GM19240 (cell line): ENCODE measurements around the gene POLDIP3.

Experiments
- DNase-seq: peaks from one replicate; pipeline ENCODE4 v3.0.0; 2011; ENCODE audit warnings: low spot score; ENCODE audit not compliant: insufficient read length

POLDIP3 gene

DNA sequence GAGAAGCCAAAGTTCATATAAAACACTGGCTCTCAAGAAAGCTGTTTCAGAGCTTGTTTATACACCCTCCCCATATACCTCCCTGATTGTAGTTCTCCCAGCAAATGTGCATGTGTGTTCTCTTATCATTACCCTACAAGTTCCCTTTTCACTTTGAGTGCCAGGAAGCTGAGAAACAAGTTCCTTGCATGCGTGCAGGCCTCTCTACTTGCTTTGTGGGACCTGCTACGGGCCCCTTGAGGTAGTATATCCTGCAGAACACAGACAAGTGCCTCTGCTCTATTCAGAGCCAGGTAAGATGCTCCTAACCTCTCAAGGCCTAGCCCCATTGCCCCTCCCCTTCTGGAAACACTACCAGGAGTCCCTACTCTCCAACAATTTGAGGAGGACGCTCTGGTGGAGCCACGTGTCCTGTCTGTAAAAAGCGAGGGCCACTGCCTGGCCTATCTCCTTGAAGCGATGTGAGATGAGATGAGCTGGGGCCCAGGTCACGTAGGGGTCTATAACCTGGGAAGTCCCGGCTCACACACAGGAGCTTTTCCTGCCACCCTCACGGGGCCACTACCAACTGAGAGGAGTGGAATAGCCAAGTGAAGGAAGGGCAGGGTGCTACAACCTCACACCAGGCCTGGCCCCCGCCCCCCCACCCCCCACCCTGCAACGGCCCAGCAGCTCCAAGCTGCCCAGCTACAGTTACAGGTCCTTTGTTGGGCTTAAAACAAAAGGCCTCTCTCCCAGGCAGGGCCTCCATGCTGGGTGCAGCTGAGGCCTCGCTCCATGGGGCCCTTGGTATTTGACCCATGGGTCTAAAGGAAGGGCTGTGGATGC, 28.3 kb upstream of the POLDIP3 start:
- no peak for DNase-seq

DNA sequence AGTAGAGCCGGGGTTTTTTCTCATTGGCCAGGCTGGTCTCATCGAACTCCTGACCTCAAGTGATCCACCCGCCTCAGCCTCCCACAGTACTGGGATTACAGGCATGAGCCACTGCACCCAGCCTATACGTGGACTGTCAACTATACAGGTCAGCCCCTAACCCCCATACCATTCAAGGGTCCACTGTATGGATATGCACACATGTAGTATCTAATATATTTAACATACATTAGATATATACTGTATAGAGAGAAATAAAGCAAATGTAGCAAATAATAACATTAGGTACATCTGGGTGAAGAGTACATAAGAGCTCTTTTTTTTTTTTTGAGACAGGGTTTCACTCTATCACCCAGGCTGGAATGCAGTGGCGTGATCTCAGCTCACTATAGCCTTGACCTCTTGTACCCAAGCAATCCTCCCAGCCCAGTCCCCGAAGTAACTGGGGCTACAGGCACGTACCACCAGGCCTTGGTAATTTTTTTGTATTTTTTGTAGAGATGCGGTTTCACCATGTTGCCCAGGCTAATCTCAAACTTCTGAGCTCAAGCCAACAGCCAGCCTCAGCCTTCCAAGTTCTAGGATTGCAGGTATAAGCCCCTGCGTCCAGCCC, 27.2 kb upstream of the POLDIP3 start:
- no peak for DNase-seq

DNA sequence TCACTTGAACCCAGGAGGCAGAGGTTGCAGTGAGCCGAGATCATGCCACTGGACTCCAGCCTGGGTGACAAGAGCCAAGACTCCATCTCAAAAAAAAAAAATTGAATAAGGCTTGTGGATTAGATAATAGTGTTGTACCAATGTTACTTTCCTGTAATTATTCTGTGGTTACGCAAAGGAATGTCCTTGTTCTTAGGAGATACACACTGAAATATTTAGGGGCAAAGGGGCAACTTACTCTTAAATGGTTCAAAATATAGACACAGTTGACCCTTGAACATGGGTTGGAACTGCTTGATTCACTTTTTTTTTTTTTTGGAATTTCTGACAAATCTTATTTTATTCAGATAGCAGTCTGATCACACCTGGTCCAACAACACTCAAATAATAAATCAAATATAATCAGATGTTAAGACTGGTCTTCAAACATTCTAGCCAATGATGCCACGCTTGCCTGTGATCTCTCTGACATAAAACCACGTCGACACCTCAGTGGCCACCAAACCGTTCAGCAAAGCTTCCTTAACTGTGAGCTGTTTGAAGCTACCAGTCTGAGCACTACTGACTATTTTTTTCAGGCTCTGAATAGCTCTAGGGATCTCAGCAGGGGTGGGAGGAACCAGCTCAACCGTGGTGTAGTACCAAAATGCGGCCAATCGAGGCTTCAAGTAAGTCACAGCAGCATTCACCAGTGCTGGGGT, 25.0 kb upstream of the POLDIP3 start:
- DNase-seq = no peak

DNA sequence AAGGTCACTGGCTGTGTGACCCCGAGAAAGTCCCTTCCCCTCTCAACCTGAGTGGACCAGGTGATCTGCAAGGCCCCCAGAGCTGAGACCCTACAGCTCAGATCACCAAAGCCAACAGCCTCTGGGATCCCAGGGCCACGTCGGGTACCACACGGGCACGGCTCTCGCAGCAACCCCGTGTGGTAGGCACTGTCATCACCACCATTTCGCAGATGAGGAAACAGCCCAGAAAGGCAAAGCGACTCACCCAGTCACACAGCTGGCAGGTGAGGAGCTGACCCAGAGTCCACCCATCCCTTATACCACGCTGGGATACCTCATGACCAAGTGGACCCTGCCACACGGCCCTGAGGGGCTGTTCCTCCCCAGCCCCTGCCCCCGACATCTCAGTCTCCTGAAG, 22.9 kb upstream of the POLDIP3 start:
- no peak for DNase-seq

DNA sequence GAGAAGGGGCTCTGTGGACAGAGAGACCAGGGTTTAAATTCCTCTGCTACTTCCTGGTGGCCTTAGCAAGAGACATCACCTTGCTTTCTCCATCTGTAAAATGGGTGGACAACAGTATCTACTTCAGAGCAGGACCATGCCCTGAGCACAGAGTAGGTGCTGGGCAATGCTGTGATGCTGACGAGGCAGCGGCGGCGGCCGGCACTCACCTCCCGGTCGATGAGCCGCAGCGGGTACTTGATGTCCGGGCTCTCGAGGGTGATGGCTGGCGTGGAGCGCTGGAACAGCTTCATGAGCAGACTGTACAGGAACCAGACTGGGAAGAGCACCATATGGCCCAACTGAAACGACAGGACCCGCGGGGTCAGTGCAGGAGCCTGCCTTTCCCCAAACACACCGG, 21.8 kb upstream of the POLDIP3 start:
- no peak for DNase-seq

DNA sequence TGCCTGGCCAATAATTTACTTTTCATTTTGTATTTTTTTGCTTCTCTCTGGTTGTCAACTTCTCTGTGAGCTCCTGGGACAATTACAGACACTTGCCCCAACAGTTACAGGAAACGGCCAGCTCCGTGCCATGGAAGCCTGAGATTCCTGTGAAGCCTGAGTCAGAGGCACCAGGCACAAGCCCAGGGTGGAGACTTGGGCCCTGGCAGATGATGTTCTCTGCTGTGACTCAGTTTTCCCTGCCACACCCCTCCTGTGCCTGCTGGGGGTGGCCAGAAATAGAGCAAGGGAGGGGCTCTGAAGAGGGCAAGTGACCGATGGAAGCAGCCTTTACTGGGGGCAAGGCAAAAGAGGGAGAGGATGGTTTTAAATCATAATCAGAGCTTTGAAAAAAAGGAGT, 20.8 kb upstream of the POLDIP3 start:
- DNase-seq = no peak

DNA sequence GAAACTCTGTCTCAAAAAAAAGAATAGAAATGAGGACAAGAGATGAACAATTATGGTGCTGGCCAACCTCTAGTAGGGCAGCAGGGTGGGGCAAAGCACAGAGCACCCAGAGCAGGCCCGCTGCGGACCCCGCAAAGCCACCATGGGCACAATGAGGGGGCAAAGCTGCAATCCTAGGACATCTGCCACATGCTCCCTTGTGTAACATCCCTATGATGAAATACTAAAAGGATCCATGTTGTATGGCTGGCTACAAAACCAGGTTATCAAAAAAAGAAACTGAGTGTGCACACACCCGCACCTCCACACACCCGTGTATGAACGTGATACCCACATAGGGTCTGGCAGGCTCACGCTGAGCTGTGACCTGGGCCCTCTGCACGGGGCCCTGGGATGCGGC, 18.3 kb upstream of the POLDIP3 start:
- DNase-seq = no peak

DNA sequence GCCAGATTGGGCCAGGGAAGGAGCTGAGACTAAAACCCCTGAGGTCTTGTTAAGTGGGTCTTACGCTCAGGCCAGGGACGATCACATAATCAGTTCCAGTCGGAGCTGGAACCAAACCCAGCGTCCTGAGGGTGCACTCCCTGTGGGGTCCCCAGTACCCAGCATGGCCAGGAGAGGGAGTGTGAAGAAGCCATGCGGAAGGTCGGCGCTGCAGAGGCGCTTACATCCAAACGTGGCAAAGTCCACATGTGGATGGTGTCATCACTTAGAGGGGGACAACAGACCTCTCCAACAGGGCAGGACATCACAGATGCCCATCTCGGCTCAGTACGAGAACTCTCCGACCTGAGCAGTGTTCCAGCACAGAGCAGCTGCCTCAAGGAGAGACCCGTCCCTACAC, 17.4 kb upstream of the POLDIP3 start:
- DNase-seq = no peak

DNA sequence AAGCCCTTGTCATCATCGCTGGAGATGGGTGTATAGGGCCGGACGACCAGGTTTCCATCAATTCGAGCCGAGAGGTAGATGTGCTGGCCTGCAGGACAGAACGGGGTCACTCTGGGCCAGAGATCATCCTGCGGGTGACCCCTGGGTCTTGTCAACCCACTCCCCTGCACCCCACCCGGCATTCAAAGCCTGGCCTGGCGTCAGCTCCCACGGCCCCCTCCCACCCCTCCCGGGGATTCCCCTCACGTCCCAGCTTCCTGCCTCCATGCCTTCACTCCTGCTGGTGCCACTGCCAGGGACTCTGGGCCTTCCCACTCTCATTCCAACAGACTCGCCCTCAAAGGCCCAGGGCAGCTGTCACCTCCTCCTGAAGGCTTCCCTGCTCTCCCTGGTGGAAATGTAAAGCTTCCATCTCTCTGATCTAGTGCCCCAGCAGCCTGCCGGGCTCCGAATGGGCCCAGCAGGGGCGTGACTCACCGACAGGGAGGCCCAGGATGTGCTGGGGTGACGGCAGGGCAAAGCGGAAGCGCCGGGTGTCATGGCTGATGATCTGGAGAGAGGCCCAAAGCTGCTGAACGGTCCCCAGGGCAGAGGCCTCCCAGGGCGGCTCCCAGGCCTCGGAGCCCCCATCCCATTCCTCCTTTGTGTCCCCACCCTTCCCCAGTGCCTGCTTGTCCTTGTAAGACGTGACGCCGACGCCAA, 16.4 kb upstream of the POLDIP3 start:
- no peak for DNase-seq

DNA sequence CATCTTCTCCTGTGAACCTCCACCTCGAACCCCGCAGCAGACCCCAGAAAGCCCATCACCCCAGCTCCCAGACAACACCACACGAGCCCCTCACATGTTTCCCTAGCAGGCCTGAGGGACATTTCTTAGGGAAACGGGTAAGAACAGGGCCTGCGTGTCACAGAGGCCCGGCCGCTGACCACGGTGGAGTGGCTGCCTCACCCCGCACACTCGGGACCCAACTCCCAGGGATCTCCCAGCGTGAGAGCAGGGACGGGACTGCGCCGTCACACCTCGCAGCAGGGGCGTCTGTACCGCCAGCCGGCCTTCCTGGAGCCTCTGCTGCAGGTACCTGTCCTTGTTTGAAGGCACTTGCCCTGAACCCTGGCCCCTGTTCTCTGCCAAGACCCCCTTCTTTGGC, 15.5 kb upstream of the POLDIP3 start:
- no peak for DNase-seq

DNA sequence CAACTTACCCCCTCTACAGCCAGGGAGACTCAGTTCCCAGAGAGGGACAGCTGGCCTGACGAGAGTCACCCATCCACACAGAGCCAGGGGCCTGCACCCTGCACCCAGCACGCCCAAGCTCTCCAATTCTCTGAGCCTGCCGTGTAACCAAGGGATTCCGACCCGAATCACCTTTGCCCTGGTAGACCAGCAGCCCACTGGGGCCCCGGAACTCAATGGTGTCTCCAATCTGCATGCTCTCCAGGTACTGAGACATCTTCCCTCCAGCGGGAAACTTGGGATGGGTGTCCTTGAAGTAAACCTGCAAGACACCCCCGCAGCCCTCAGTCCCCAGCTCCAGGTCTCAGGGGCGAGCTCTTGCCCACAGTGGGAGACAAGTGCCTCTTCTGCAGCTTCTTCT, 13.3 kb upstream of the POLDIP3 start:
- no peak for DNase-seq

DNA sequence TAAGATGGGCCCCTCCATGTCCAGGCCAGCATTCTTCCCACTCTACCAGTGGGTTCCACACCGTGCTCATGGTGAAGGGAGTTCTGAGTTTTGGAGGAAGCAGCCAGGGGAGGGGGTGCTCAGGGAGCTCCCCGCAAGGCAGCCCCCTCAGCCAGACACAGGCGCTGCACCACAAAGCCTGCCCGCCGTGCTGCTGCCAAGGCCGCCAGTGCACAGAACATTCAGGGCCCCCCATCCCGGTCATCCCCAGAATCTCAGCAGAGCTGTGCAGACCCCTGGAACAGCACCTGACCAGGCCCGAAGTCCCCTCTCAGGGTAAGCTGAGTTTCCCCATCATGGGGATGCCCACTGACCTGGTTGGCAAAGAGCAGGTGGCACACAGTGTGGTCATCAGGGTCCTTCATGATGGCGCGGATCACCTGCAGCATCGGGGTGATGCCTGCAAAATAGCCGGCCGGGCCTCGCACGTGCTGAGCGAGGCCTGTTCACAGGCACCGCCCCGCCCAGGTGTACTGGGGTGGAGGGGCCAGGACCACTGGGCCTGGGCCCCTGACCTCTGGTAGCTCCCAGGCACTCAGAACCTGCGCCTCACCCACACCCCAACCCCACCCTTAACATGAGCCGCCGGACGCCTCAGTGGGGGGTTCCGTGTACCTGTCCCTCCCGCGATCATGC, 12.4 kb upstream of the POLDIP3 start:
- DNase-seq = no peak

DNA sequence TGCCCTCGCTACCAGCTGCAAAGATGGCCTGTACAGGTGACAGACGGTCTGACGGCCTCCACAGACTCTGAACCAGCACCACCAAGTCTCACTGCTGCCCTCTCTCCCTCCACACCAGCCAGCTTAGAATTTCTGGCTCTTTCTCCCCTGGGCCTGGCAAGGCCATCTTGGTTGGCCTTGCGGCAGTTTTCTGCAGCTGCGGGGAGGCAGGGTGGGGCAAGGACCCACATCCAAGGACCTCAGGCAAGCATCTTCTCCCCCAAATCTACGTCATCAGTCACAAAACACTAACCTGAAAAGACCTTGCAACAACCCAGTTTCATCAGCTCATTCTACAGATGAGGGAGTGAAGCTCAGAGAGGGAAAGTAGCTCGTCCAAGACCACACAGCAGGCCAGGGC, 11.7 kb upstream of the POLDIP3 start:
- no peak for DNase-seq

DNA sequence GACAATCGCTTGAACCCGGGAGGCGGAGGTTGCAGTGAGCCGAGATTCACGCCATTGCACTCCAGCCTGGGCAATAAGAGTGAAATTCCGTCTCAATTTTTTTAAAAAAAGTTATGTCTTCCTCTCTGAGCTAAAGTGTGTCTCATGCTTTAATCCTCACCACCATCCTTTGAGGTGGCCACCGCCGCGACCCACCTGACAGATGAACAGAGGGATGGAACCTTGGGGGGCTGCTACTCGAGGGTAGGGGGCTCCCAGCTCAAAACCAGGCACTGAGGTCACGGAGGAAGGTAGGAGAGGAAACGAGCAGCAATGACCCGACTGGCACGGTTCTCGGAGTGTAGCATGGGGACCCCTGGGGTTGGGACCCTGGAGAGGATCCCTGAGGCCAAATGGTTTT, 10.7 kb upstream of the POLDIP3 start:
- no peak for DNase-seq

DNA sequence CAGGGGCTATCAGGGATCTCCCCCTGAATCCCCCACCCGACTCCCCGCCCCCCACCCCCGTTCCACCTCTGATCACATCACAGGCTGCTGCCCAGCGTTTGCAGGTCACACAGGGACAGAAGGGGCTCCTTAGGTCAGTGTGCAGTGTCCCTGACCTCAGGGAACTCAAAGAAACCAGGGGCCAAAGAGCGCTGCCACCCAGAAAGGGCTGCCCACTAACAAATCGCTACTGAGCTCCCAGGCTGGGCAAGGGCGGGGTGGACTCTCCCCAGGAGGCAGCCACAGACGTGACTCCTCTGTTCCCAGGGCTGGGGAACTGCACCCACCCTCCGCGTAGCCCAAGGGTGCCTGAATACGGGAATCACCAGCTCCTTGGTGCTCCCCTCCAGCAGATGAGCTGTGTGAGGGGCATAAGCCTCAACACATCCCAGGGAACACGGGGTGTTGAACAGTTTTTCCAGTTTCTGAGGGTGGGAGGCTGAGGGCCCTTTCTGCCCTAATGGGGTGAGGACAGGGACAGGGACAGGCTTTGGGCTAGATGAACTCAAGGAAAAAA, 9.9 kb upstream of the POLDIP3 start:
- DNase-seq = no peak

DNA sequence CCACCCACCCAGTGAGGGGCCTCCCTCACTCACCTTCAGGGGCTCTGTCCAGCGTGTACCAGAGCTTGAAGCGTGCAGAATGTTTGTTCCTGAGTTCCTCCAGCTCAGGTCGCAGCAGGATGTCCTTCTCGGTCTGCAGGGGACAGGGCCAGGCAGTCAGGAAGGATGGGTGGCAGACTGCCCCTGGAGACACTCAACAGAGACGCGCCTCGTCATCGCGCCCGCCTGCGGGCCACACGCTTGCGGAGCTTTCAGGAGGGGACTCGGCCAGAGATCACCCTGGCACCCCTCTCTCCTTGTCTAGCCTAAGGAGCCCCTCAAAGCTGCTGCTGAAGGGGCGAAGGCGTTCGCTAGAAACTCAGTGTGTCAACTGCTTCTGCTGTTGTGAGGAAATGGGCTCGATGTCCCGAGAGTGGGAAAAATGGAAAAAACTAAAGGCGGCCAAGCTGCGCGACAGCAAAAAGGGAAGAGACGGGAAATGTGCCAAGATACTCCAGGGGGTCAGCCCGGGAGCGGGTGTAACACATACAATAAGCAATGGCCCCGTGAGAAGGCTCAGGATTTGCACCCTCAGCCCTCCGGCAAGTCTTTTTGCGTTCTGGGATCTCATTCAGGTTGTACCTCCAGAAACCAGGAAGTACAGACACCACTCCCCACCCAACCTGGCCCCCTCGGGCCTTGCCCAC, 9.2 kb upstream of the POLDIP3 start:
- DNase-seq = no peak

DNA sequence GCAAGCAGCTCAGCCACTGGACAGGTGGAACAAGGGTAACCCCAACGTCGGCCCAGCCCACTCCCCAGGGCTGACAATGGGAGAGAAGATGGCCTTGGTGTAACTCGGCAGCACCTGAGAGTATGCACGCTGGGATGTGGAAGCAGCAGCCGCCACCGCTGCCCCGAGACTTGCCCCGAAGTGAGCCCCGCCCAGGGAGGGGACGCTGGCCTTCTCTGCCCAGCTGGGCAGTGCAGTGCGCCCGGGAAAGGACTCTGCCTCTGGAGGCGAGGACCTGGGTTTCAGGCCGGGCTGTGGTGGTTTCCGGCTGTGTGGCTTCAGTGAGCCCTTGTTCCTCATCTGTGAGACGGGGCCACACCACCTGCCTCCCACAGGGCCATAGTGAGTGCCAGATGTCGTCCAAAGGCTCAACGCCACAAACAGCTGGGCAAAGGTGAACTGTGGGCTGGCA, 8.6 kb upstream of the POLDIP3 start:
- peak; percentile 51 for DNase-seq

DNA sequence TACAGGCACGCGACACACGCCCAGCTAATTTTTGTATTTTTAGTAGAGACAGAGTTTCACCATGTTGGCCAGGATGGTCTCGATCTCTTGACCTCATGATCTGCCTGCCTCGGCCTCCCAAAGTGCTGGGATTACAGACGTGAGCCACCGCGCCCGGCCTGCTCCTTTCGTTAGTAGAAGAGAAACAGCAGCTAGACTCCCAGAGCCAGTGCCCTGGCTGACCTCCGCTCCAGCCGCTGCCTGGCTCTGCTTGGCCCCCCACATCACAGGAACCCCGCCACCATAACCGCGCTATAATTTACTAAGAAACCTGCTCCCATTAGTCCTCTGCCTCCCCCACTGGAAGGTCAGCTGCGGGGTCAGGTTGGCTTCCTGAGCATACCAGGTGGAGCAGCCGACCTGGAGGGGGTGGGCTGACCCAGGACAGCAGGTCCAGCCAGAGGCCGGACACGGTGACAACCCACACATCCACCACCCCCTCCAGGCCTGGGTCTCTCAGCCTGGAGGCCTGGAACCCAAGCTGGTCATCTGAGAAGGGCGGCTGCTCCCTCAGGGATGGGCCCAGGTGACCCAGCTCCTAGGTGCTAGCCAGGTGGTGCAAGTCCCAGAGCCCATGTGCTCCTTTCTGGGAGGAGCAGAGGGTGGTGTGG, 7.5 kb upstream of the POLDIP3 start:
- DNase-seq = no peak

DNA sequence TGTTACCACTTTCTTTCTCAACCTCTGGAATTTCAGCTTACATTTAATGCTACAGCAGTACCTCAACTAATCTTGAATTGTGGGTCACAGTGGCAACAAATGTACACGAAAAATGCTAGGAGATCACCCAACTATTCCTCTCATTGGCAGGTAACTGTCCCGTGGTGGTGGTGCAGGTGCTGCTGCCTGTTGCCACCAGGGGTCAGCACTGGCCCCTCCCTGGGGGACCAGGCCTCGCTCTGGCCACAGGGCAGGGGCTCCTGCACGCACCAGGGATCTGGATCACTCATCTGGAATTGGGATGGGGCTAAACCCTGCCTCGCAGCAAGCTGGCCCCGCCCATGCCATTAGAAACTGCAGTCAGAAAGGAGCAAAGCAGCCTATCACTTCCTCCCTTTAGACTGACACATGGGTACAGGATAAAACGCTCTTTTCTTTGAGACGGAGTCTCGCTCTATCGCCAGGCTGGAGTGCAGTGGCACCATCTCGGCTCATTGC, 6.9 kb upstream of the POLDIP3 start:
- DNase-seq = peak; percentile 86

DNA sequence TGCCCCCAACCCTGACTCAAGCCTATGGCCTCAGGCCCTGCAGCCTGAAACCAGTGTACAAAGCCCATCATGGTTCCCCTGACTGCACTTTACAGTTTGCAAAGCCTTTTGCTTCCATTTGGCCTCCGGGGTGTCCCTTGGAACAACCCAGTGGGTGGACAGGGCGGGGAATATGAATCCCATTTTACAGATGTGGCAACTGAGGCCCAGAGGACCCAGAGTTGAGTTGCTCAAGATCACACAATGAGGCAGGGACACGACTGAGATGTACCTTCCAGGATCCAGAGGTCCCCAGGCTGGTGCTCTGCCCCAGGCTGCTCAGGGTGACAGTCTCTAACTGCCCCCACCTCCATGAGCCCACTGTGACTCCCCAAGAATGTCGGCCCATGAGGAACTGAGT, 5.4 kb upstream of the POLDIP3 start:
- DNase-seq = no peak
